Measurements from ENCODE around the gene NLN. TPM values are rescaled to one million over a fixed set of nuclear protein-coding genes. Genes with fewer than 3 reads are reported as not detected.

Gene NLN
- total RNA-seq, 1 donor from 2014 or later = 12.4 TPM

GRCh38 chr5:65828022-65828896, 106.3 kb downstream of the NLN start:
- Histone ChIP-seq H3K27me3 (ENCODE audit: low read depth) (no peaks in the 10 kb centered on the region), H3K4me1 (no peaks in the 10 kb centered on the region), H3K27ac (replicated peaks) (no peak overlapping the region), H3K36me3 (no peaks in the 10 kb centered on the region), H3K4me3 (no peak overlapping the region), H3K9me3 (replicated peaks) (no peaks in the 10 kb centered on the region)
- TF ChIP-seq CTCF (IDR thresholded peaks at IDR 0.05; ENCODE audit: borderline replicate concordance) = no peak
- intact Hi-C loops (cut with micrococcal nuclease) = no loop called here
- DNase-seq = no peak

GRCh38 chr5:65830856-65831255, 108.9 kb downstream of the NLN start:
- Histone ChIP-seq H3K9me3 (replicated peaks) (no peaks in the 10 kb centered on the region), H3K27ac (replicated peaks) (no peak overlapping the region), H3K4me1 (no peaks in the 10 kb centered on the region), H3K4me3 (no peak overlapping the region), H3K27me3 (ENCODE audit: low read depth) (no peaks in the 10 kb centered on the region), H3K36me3 (no peaks in the 10 kb centered on the region)
- intact Hi-C loops (cut with micrococcal nuclease) = no loop called here
- TF ChIP-seq CTCF (IDR thresholded peaks at IDR 0.05; ENCODE audit: borderline replicate concordance) = no peak
- no peak for DNase-seq

- Histone ChIP-seq H3K4me1 (no peaks in the 10 kb centered on the region), H3K27ac (replicated peaks) (no peak overlapping the region), H3K9me3 (replicated peaks) (no peaks in the 10 kb centered on the region), H3K27me3 (ENCODE audit: low read depth) (no peaks in the 10 kb centered on the region), H3K4me3 (no peak overlapping the region), H3K36me3 (no peaks in the 10 kb centered on the region)
- TF ChIP-seq CTCF (IDR thresholded peaks at IDR 0.05; ENCODE audit: borderline replicate concordance) = no peak
- no peak for DNase-seq
- intact Hi-C loops (cut with micrococcal nuclease) = no loop called here
Measured at GRCh38 chr5:65831276-65831675, 109.3 kb downstream of the NLN start.

GRCh38 chr5:65832152-65832551, 110.1 kb downstream of the NLN start:
- no peaks in the 10 kb centered on the region for H3K27me3 ChIP-seq (ENCODE audit: low read depth)
- H3K9me3 ChIP-seq (replicated peaks) = no peaks in the 10 kb centered on the region
- intact Hi-C loops (cut with micrococcal nuclease) = no loop called here
- H3K27ac ChIP-seq (replicated peaks) = no peak overlapping the region
- no peaks in the 10 kb centered on the region for H3K4me1 ChIP-seq
- H3K4me3 ChIP-seq = no peak overlapping the region
- no peaks in the 10 kb centered on the region for H3K36me3 ChIP-seq
- DNase-seq = no peak
- no peak for TF ChIP-seq CTCF (IDR thresholded peaks at IDR 0.05; ENCODE audit: borderline replicate concordance)

GRCh38 chr5:65832603-65833228, 110.7 kb downstream of the NLN start:
- Histone ChIP-seq H3K27ac (replicated peaks) (no peak overlapping the region), H3K4me3 (no peak overlapping the region), H3K27me3 (ENCODE audit: low read depth) (no peaks in the 10 kb centered on the region), H3K9me3 (replicated peaks) (no peaks in the 10 kb centered on the region), H3K4me1 (no peaks in the 10 kb centered on the region), H3K36me3 (no peaks in the 10 kb centered on the region)
- TF ChIP-seq CTCF (IDR thresholded peaks at IDR 0.05; ENCODE audit: borderline replicate concordance) = no peak
- intact Hi-C loops (cut with micrococcal nuclease) = no loop called here
- no peak for DNase-seq
